Uterus (tissue), 2 donors: ENCODE results near the gene CIDEB.

Experiments used
- CTCF ChIP-seq, 4 experiments: fragments of 200-600 bp in 2 of 4; fragments of 450-650 bp in 2 of 4; sonication (generic) in 2 of 4; IDR thresholded peaks; one replicate each; pipeline ENCODE4 v1.5.1; 2016 to 2019; ENCODE audit warnings: antibody characterized with exemption in 4 of 4, mild to moderate bottlenecking in 2 of 4, moderate library complexity in 1 of 4
- POLR2A ChIP-seq, 2 donors: fragments of 450-650 bp; IDR thresholded peaks; one replicate each; pipeline ENCODE4 v1.6.1; 2016; ENCODE audit warnings: antibody characterized with exemption in 2 of 2, mild to moderate bottlenecking in 1 of 2, moderate library complexity in 1 of 2

GRCh38 chr14:24272467-24272866 lies 35.3 kb downstream of the CIDEB start:
- TF ChIP-seq POLR2A (IDR thresholded peaks at IDR 0.05) (no peak), CTCF (IDR thresholded peaks at IDR 0.05) (no peak)
